OCI-LY1 (cell line): Measurements from ENCODE around the gene MAP3K7.

ENCODE experiments used
- CTCF ChIP-seq: fragments of 200-600 bp; sonication (generic), shearing (Covaris generic); IDR thresholded peaks from 2 replicates; pipeline ENCODE4 v1.5.1; 2017; ENCODE audit warnings: mild to moderate bottlenecking, antibody characterized with exemption, low read length, moderate library complexity, mixed read lengths
- EZH2 ChIP-seq: fragments of 200-600 bp; sonication (generic), shearing (Covaris generic); IDR thresholded peaks from 2 replicates; pipeline ENCODE4 v1.8.0; 2017; ENCODE audit warnings: borderline replicate concordance, mixed run types, mild to moderate bottlenecking, antibody characterized with exemption, low read length, moderate library complexity, mixed read lengths

- TF ChIP-seq CTCF (no peak), EZH2 (no peak)
Observed at GRCh38 chr6:90610751-90611542, 24.1 kb upstream of the MAP3K7 start.
